ENCODE data around the gene CTNNA2. TPM values are rescaled to one million over a fixed set of nuclear protein-coding genes. Genes with fewer than 3 reads are reported as not detected.

CTNNA2 gene
- total and polyA plus RNA-seq, 2 of the 8 experiments (the other 6 are each of a cell fraction or from before 2014, with no cell fraction given) = 3.9 to 9.0 TPM

DNA sequence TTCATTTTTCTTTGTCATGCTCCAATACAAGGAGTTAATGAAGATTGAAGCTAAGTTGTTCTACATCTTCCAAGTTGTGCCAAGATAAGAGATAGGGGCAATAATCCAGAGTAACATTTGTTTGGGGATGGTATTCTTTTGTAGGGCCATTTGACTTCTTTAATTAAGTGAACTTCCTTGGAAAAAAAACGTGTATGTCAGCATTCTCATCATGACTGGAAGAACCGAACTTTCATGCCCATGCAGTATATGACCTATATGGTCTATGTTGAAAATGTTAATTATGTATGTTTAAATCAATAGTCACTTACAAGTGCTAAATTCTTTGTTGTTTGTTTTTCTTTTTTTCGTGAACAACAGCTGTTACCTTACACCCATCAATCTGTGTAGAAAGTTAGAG lies 1111.2 kb downstream of the CTNNA2 start (continued):
- TF ChIP-seq PHF8 (conservative IDR thresholded peaks at IDR 0.05; ENCODE audit: low read depth, low read length) (no peak), SRF (IDR thresholded peaks at IDR 0.05; ENCODE audit: low read depth, low read length) (no peak), HDAC6 (IDR thresholded peaks at IDR 0.05; ENCODE audit: low read depth, low read length) (no peak), KDM4A (IDR thresholded peaks at IDR 0.05; ENCODE audit: low read depth, low read length, severe bottlenecking) (no peak), BACH1 (IDR thresholded peaks at IDR 0.05; ENCODE audit: low read length) (no peak), RNF2 (IDR thresholded peaks at IDR 0.05; ENCODE audit: borderline replicate concordance, low read depth, low read length, missing control alignments, poor library complexity, severe bottlenecking) (no peak), POLR2A (IDR thresholded peaks at IDR 0.05; ENCODE audit: control extremely low read depth in 1 of 2, low read depth in 2 of 2, low read length in 2 of 2) (no peak)

Measured in H1 (cell line).